Astrocyte of the hippocampus (primary cell): ENCODE results near the gene DSCAM.
"Not testable (repeated sequence)": the region's sequence is repeated elsewhere in the genome, so short reads cannot be mapped to it uniquely, and the experiment has no call there.

Experiments used
- DNase-seq: peaks from one replicate; pipeline ENCODE4 v3.0.0; 2011; ENCODE audit warnings: low read depth, low spot score

DSCAM gene

DNA sequence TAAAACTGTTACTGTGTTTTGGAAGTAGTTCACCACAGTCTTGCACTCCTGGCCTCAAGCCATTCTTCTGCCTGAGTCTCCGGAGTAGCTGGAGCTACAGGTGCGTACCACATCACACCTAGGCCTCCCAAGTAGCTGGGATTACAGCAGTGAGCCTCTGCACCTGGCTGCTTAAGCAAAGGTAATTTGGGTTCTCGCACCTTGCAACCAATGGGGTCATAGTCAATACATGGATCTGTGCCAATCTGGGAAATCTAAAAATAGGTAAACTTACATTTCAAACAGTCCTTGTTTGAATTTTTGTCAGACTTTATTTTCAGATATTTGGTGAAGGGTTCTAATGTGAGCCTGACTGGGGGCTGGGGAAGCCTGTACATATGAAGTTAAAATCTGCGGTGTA lies 513.2 kb downstream of the DSCAM start:
- no peak for DNase-seq

DNA sequence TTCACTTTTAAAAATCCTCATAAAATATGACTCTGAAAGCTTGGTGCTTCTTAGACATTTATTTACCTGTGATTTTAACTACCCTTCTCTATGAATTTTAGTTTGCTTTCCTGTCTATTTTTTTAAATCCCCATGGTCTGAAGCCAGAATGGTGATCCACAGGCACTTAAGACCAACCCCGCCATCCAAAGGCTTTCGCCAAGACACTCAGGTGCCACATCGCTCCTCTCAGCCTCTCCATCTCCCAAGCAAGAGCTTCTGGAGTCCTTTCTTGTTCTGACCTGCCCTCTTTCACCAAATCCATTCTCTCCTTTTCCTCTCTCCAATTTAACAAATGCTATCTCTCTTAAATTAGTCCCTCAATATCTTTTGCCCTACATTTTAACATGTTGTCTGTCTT lies 515.2 kb downstream of the DSCAM start:
- no peak for DNase-seq

DNA sequence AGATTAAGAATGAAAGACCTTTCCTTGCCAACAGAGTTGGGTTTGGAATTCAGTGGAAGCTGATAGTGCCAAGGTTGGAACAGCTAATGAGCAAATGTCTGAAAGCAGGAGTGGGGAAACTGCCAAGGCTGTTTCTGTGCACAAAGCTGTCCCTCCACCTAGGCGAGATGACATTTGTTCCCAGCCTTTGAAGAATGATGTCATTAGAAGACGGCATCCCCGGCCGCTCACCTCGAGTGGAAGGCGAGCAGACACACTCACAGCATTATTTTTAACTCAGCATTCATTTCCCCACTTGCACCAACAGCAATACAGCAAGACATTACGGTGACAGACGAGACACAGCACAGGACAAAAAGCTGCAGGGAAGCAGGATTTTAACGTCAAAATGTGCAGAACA lies 515.8 kb downstream of the DSCAM start:
- DNase-seq: peak; percentile 6

DNA sequence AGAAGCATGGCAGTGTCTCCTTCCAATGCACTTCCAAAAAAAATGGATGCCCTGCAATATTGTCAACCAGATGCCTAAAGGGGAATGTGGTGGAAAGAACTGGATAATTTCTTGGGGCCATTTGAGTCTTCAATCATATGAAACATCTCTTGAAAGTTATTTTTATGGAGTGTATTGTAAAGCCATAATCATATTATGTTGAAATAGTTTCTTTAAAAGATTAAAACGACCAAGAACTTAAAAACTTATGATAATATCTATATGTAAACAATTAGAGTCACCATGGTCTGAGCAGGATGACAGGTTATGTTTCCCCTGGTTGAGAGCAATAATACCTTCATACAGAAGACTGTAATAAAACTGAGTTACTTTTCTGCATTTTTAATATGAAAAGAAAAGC lies 522.6 kb downstream of the DSCAM start:
- no peak for DNase-seq

DNA sequence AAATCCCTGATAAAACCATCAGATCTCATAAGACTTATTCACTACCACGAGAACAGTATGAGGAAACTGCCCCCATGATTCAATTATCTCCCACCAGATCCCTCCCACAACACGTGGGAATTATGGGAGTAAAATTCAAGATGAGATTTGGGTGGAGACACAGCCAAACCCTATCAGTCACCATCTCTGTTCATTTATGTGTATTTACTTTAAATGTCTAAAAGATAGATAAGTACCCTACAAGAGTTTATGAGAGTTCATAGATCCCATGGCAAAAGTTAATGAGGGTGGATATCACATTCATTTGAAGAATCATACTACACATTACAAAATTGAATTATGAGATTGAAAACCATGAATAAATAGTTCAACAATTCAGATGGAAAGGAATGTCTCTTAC lies 526.2 kb downstream of the DSCAM start:
- not testable (repeated sequence) for DNase-seq

DNA sequence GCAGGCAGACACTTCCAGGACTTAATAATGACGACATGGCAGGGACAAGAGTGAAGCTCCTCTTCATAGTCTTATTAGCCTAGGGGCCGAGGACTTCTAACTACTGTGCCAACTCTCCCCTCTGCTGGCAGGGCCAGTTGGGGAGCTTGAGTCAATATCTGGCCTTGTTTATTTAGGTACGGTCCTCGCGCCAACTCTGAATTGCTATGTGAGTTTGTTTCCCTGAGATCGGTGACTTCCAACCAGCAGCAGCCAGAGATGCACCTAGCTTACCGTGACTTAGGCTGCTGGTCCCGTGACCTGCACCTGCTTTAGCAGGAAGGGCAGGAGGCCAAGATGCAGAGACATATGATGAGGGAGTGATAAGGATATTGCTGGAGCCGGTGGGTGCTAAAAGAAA lies 528.6 kb downstream of the DSCAM start:
- no peak for DNase-seq

DNA sequence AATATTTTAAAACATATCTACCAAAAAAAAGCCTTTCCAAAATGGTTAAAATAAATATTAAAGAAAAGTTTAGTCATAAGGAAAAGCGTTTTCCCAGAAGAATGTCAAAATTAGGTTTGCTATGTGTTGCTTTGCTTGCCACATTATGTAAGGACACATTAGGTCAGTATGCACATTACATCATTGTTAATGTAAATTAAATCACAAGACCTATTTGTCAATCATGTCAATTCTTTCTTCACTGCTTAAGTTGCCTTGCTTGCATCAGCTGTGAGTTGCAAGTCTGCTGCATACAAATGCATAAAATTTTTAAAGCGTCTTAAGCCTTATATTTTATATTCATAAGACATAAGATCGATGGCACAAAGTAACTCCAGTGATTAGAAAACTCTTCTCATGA lies 530.9 kb downstream of the DSCAM start:
- DNase-seq: no peak

DNA sequence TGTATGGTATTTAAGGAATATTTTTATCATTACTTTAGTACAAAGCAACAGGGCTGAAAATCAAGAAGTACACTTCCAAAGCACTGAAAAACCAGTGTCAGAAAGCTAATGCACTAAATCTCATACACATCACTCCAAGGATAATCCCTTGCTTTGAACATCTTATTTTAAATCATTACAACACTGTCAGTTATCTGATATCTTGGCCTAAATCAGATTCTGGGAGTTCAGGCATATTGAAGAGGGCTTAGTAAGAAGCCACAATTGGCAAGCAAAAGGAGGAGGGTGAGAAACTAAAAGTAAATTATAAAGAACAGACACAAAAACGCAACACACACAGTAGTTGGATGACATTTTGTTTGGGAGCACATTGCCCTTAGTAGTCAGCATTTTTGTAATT lies 531.3 kb downstream of the DSCAM start:
- no peak for DNase-seq

DNA sequence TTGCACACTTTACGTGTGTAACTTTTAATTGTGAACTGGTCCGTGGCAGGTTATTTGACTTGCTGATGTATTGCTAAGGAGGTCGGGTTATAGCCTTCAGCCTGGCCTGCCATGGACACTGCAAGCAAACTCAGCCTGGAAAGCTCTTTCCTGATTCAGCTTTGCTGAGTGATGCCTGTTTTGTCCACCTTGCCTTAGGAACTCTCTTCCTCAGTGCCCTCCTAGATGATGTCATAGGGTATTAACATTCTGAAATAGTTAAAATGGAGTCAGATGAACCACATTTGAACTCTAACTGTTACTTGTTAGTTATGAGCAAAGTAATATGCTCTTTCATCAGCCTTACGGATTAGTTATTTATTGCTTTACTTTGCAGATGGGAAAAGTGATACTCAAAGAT lies 533.7 kb downstream of the DSCAM start:
- DNase-seq: no peak

DNA sequence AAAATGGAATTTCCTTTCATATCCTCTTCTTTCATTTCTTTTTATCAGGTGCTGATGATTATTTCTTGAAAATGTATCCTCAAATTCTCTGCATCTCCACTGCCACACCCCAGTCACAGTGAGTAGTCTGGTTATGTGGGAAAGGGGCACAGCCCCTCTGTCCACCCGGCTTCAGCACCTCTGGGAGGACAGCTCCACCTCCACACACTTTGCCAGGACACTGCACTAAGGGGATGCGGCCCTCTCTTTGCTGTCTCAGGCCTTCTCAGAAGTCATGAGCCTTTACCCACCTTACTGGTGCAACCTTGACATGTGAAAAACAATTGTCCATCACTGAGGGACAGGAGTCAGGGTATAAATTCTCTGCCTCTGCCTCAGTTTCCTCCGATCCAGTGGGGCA lies 546.7 kb downstream of the DSCAM start:
- no peak for DNase-seq

DNA sequence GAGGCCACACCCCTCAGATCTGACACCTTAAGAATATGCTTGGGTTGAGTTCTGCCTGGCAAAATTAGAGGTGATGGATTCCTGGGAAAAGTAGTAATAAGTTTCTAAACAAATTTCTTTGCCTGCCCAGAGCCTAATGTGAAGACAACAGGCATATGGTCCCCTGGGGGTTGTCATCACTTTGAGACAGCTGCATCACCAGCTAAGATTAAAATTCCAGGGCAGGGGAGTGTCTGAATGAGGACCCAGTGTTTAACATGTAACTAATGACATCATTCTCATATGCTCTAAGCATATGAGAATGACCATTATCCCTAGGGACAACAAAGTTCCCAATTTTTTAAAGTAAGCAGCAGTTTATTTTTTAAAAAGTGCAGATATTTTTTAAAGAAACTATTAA lies 547.5 kb downstream of the DSCAM start:
- DNase-seq: no peak

DNA sequence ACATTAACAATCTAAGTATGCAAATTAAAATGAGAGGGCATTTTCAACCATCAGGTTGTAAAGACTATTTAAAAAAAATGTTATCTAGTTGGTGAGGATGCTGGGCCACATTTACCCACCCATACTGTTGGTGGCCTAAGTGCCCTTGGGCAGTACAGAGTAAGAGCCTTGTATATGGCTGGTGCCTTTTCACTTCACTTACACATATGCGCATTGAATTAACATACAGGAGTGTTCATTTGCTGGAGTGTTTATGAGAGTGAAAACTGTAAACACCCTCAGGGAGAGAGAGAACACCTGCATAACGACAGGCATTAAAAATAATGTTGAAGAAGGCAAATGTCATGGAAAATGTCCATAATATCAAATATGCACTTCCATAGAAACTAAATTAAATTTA lies 552.6 kb downstream of the DSCAM start:
- no peak for DNase-seq

DNA sequence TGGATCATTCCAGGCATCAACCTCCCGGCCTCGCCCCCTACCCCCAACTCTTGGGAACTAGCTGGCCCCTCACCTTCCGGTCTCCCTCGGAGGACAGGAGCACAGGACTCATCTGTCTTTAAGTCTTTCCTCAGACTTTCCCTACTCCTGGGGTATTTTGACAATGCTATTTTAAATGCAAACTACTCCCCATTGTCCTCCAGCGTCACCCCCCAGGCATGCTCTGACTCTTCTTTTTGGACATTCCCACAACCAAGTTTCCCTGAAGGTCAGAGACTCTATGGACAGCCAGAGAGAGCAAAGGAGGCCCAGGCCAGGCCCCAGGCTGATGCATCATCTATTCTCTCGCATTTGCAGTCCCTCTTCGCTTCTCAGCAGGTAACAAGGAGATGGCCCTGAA lies 555.4 kb downstream of the DSCAM start:
- DNase-seq: no peak

DNA sequence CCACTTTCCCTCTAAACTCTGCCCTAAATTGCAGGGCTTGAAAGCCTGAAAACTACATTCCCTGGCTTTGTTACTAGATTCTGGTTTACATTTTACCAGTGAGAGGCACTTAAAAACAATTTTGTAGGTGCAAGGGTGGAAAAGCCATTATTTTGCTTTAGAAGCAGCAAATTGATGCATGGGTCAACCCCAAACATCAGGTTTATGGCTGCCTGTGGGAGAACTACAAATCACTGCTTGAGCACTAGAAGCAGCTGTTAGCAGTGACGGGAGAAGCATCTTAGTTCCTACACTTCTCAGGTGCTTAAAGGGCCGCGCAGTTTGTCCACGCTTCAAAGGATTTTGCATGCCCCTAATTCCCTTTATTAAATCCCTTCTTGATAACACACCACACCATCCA lies 562.5 kb downstream of the DSCAM start:
- no peak for DNase-seq

DNA sequence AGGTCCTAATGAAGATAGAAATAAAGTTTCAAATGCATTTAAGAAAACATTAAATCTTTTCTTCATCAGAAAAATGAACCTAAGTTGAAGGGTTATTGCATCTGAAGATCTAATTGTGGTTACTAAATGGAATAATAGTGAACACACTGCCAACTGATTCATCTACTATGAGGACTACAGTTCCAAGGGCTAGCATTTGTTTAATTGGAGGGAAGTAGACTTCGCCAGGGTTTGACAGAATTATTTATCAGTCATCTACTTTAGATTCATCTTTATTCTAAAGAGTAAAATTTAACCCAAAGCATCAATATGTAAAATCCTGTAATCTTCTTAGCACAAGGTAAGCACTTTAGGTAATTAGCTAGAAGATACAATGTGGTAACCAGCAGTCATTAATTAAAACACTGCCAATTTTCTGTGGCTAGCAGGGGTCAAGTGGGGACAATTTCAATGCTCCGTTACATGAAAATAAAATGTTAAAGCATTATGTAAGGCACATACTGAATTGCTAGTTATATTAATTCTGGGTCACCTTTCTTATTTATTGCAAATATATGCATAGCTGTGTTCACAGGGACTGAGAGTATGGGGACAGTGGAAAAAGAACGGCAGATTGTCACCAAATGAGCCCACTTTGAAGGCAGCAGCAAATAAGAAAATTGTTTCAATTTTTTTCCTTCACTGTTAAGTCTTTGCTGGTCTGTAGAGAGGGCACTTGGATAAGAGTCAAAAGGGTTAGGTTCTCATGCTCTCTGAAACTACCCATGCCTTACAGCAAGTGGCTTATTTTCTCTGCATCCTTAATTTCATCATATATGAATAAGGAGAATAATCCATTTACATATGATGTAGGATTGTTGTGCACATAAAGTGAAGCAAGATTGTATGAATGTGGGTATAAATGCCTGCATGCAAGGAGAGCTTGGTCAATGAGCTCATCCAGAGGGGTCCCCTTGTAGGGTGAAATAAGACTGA lies 563.8 kb downstream of the DSCAM start:
- no peak for DNase-seq

DNA sequence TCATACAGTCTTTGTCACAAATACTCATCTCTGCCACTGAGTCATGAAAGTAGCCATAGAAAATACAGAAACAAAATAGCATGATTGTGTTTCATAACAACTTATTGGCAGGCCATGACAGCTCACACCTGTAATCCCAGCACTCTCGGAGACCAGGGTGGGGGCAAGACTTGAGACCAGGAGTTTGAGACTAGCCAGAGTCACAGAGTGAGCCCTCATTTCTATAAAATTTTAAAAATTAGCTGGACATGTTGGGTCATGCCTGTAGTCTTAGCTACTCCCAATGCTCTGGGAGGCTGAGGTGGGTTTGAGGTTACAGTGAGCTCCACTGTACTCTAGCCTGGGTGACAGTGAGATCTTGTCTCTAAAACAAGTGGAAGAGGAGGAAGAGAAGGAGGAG lies 568.6 kb downstream of the DSCAM start:
- DNase-seq: no peak

DNA sequence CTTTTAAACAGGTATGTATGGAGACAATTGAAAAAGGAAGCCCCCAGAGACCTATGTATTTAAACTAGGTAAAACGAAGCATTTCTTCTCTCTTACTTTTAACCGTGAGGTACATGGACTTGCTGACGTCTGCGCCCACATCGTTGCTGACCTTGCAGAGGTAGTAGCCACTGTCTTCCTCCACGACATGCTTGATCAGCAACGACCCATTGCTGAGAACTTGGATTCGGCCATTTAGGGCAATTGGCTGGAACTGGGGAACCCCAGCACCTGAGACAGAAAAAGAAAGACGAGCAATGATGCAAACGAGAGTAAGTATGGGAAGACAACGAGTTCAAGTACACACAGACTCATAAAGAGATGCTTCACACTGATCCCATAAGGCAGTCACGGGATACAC lies 571.0 kb downstream of the DSCAM start:
- no peak for DNase-seq

DNA sequence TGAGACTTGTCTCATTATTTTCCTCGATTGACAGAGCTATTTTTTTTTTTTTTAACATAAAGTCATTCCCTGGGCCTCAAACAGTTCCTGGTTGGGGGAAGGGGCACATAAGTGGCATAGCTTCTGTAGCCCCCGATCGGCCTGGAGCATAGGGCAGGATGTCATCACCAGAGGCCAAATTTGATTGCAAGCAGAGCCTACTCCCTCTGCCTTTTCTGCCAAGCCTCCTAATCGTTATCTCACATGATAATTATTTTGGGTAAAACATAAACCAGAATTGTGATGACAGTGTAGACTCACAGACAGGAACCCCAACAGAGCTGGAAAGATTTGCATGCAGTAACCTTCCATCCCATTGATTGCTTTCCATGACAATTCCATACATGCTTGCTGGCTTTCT lies 574.9 kb downstream of the DSCAM start:
- no peak for DNase-seq

DNA sequence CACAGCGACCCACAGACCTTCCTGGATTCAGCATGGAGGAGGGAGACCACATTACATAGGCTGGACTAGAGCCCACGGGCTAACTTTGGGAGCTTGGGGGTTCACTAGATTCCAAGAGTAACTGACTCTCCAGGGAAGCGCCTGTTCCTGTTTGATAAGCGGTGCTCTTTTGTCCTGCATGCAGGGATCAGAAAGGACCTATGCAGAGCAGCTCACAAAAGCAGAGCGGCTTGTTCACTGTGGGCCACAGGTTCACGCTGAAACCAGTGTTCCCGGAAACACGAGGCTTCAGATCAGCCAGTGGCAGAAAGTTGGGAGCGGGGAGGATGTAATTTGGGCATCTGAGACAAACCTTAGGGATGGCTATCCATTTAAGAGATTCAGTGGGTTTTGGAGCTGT lies 575.8 kb downstream of the DSCAM start:
- DNase-seq: no peak

DNA sequence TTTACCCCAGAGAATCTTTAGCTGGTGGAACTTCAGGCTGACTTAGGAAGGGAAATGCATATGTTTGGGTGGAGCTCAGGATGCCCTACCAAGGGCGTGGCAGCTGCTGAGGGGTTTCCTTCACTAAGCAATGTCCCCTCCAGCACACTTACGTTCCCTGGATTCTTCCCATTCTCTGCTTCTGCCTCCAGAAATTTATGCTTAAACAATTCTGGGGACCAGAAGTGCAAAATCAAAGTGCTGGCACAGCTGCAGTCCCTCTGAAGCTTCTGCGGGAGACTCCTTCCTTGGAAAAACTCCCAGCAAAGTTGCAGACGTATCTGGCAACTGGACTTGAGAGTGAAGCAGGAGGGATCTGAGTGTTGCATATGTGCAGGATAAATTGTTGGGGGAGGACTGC lies 576.9 kb downstream of the DSCAM start:
- DNase-seq: no peak

DNA sequence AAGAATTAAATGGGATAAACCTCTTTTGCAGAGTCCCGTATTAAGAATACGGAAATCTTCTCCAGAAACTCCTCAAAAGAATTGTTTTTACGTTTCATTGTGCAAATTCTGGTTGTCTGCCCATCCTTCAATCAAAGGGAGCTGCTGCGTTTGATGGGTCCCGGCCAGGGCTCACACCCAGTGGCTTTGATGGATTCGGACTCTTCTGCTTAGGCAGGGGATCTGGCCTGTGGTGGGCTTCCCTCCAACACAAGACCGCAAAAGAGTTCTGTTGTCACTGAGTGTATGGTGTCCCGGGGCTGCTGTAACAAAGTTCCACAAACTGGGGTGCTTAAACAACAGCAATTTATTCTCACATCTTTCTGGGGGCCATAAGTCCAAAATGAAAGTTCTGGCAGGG lies 577.7 kb downstream of the DSCAM start:
- DNase-seq: no peak

DNA sequence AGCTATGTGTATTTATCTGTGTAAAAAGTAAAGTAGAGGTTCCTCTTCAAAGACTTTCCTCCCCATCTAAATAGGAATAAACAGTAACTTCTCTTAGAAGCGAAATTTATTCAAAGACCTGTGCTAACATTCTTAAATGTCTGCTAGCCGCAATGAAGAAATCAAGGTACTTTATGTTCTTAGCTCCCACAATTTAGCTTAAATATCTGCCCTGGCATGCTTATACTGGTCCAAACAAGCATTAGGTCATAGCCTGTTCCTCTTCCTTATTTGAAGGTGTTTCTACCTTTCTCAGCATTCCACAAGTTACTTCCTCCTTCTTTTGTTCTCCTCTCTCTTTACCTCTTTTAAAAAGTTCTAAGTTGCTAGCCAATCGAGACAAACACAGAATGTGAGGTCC lies 588.5 kb downstream of the DSCAM start:
- DNase-seq: not testable (repeated sequence)

DNA sequence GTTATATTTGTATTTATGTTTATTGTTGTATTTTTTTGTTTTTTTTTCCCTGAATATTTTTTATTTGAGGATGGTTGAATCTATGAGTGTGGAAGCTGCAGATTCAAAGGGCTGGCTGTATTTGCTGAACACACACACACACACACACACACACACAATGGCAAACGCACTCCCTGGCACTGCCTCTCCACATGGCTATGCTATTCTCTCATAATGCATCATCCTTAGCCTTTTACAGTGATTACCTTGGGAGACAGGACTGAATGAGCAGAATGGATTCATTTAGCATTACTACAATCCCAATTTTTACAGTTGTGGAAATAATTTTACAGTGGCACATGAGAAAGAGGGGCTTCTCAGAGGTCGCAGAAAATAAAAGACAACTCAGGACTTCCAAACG lies 589.6 kb downstream of the DSCAM start:
- DNase-seq: no peak
